Nephron progenitor cell (in vitro differentiated cells): ENCODE measurements around the gene UNK.

Experiments
- DNase-seq: peaks from one replicate; pipeline ENCODE4 v3.0.0; 2021
- H3K27ac Mint-ChIP-seq: 2 replicates; pipeline ENCODE4 v1.8.0; 2021; ENCODE audit warnings: mild to moderate bottlenecking, moderate library complexity, mixed read lengths
- H3K27me3 Mint-ChIP-seq: 2 replicates; pipeline ENCODE4 v1.8.0; 2021; ENCODE audit warnings: mild to moderate bottlenecking, low read depth, mixed read lengths; ENCODE audit not compliant: poor library complexity
- H3K36me3 Mint-ChIP-seq: 2 replicates; pipeline ENCODE4 v1.8.0; 2021; ENCODE audit warnings: low read depth, mixed read lengths
- H3K4me1 Mint-ChIP-seq: 2 replicates; pipeline ENCODE4 v1.8.0; 2021; ENCODE audit warnings: mixed read lengths
- H3K4me3 Mint-ChIP-seq: 2 replicates; pipeline ENCODE4 v1.8.0; 2021; ENCODE audit warnings: mild to moderate bottlenecking, moderate library complexity, mixed read lengths
- H3K9me3 Mint-ChIP-seq: 2 replicates; pipeline ENCODE4 v1.8.0; 2021; ENCODE audit warnings: mild to moderate bottlenecking, moderate library complexity, mixed read lengths
- CTCF ChIP-seq: fragments of 200-600 bp; sonication (generic); IDR thresholded peaks from 2 replicates; pipeline ENCODE4 v1.5.0; 2021; ENCODE audit warnings: antibody characterized with exemption

Gene UNK

DNA sequence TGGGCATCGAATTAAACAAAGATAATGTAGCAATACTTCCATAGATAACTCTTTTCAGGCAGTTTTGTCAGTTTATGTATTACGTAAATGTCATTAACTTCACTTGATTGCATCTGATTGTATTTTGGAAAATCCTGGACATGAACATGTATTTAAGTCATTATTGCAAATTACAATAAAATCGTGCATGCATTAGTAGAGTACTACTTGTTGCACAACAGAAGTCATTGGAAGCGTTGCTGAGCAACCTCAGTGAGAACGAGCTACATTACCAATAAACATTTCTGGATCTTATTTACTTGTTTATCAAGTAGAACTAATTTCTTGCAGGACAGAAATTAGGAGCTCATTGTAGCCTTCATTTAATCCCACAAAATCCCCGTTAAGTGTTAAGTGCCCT, 6.6 kb downstream of the UNK start:
- H3K9me3 Mint-ChIP-seq, result no peaks in the 10 kb centered on the region

GRCh38 chr17:75793460-75793859, 8.9 kb downstream of the UNK start:
- Mint-ChIP-seq H3K4me3 (no peak overlapping the region), H3K36me3 (peaks cover 68% of the 10 kb centered on the region), H3K9me3 (no peaks in the 10 kb centered on the region), H3K4me1 (peaks cover 4% of the 10 kb centered on the region), H3K27ac (no peak overlapping the region), H3K27me3 (no peaks in the 10 kb centered on the region)
- TF ChIP-seq CTCF, result no peak
- DNase-seq, result no peak

More for the DNA sequence above, 6.6 kb downstream of the UNK start:
- Mint-ChIP-seq H3K36me3 (peaks cover 62% of the 10 kb centered on the region), H3K4me3 (no peak overlapping the region), H3K4me1 (peaks cover 13% of the 10 kb centered on the region), H3K27ac (peak overlapping the region; percentile 25), H3K27me3 (no peaks in the 10 kb centered on the region)
- no peak for TF ChIP-seq CTCF
- DNase-seq, result no peak

GRCh38 chr17:75795820-75796607, 11.4 kb downstream of the UNK start:
- no peak for DNase-seq
- no peak for TF ChIP-seq CTCF
- H3K27ac Mint-ChIP-seq, result peak overlapping the region; percentile 54

DNA sequence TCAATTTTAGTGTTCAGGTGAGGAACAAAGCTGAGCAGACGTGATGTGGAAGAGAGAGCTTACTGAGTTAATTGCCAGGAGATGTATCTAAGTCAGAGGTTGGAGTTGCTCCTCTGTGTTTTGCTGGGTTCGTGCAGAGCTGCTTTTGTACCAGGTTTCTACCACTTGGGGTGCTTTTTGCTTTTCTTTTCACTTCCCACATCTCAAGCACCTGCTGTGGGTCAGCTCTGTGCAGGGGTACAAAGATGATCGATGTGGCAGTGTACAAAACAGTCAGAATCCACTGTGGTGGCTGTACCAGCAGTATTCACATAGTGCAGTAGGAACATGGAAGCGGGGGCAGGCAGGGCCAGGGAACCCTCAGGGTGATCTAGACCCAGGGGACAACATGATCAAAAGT, 14.8 kb downstream of the UNK start:
- H3K4me3 Mint-ChIP-seq, result no peak overlapping the region
- peak overlapping the region; percentile 4 for H3K27ac Mint-ChIP-seq

More at GRCh38 chr17:75795820-75796607, 11.4 kb downstream of the UNK start:
- Mint-ChIP-seq H3K4me1 (no peaks in the 10 kb centered on the region), H3K36me3 (peaks cover 69% of the 10 kb centered on the region), H3K4me3 (no peak overlapping the region), H3K9me3 (no peaks in the 10 kb centered on the region), H3K27me3 (no peaks in the 10 kb centered on the region)

DNA sequence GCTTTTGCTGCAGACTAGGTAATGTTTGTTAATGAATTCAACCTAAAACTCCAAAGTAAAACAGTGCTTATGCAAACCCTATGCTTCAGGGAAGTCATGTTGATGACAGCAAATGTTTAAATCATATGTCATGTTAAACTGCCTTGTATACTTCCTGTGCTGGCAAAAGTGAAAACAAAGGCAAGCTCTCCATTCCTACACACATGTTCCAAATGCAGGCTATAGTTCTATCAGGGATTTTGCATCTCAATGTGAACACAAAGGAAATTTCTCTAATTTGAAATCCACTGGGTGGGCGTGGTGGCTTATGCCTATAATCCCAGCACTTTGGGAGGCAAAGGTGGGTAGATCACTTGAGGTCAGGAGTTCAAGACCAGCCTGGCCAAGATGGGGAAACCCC, 19.3 kb downstream of the UNK start:
- Mint-ChIP-seq H3K27me3 (no peaks in the 10 kb centered on the region), H3K4me3 (no peak overlapping the region), H3K4me1 (peaks cover 12% of the 10 kb centered on the region), H3K27ac (peak overlapping the region; percentile 29), H3K36me3 (peaks cover 36% of the 10 kb centered on the region), H3K9me3 (no peaks in the 10 kb centered on the region)
- no peak for DNase-seq
- TF ChIP-seq CTCF, result no peak

More for the DNA sequence above, 14.8 kb downstream of the UNK start:
- no peaks in the 10 kb centered on the region for H3K4me1 Mint-ChIP-seq
- no peaks in the 10 kb centered on the region for H3K9me3 Mint-ChIP-seq
- peaks cover 58% of the 10 kb centered on the region for H3K36me3 Mint-ChIP-seq
- DNase-seq, result no peak
- no peaks in the 10 kb centered on the region for H3K27me3 Mint-ChIP-seq
- no peak for TF ChIP-seq CTCF
